Muscle layer of duodenum (tissue), 2 donors: Measurements from ENCODE around the gene HOXD4.

Experiments
- H3K27ac ChIP-seq: one replicate; pipeline ENCODE4 v1.7.0; 2013; ENCODE audit warnings: mild to moderate bottlenecking, low read length
- H3K27me3 ChIP-seq: one replicate; pipeline ENCODE4 v1.7.0; 2013; ENCODE audit warnings: low read depth, mild to moderate bottlenecking, control low read depth, low read length
- H3K36me3 ChIP-seq, 2 donors: one replicate each; pipeline ENCODE4 v1.7.0; 2013; ENCODE audit warnings: low read length in 2 of 2, control low read depth in 1 of 2, mild to moderate bottlenecking in 1 of 2; ENCODE audit not compliant: insufficient read depth in 2 of 2, control insufficient read depth in 1 of 2
- H3K4me1 ChIP-seq, 2 donors: one replicate each; pipeline ENCODE4 v1.7.0; 2013; ENCODE audit warnings: low read length in 2 of 2, mild to moderate bottlenecking in 2 of 2, control low read depth in 1 of 2, moderate library complexity in 1 of 2; ENCODE audit not compliant: insufficient read depth in 2 of 2, control insufficient read depth in 1 of 2
- H3K4me3 ChIP-seq, 2 donors: one replicate each; pipeline ENCODE4 v1.7.0; 2013; ENCODE audit warnings: low read length in 2 of 2, low read depth in 1 of 2, mild to moderate bottlenecking in 1 of 2
- H3K9me3 ChIP-seq, 2 donors: one replicate each; pipeline ENCODE4 v1.7.0; 2013; ENCODE audit warnings: low read length in 2 of 2, control low read depth in 1 of 2, mild to moderate bottlenecking in 1 of 2; ENCODE audit not compliant: control insufficient read depth in 1 of 2
- donor health status: healthy.

Gene HOXD4

GRCh38 chr2:176130147-176130956 is 21.0 kb upstream of the HOXD4 start:
- H3K27me3 ChIP-seq, result peaks cover 80% of the 10 kb centered on the region
- H3K4me3 ChIP-seq, result peak overlapping the region; percentile 13 to 63
- H3K9me3 ChIP-seq, result peaks cover 0 to 1% of the 10 kb centered on the region in 2 donors
- H3K36me3 ChIP-seq, result no peaks in the 10 kb centered on the region
- H3K4me1 ChIP-seq, result peaks cover 0 to 17% of the 10 kb centered on the region in 2 donors
- H3K27ac ChIP-seq, result no peak overlapping the region

- H3K9me3 ChIP-seq, result peaks cover 0 to 5% of the 10 kb centered on the region in 2 donors
- peaks cover 80% of the 10 kb centered on the region for H3K27me3 ChIP-seq
- H3K36me3 ChIP-seq, result no peaks in the 10 kb centered on the region
- no peak overlapping the region for H3K27ac ChIP-seq
- peaks cover 0 to 17% of the 10 kb centered on the region in 2 donors for H3K4me1 ChIP-seq
- H3K4me3 ChIP-seq, result peak overlapping the region; percentile 13 to 63
Measured at GRCh38 chr2:176130957-176131847, 20.1 kb upstream of the HOXD4 start.

GRCh38 chr2:176131848-176132158 is 19.5 kb upstream of the HOXD4 start:
- Histone ChIP-seq H3K4me1 (peaks cover 0 to 20% of the 10 kb centered on the region in 2 donors), H3K36me3 (no peaks in the 10 kb centered on the region), H3K4me3 (no peak overlapping the region), H3K27ac (no peak overlapping the region), H3K27me3 (peaks cover 80% of the 10 kb centered on the region), H3K9me3 (peaks cover 0 to 5% of the 10 kb centered on the region in 2 donors)

- Histone ChIP-seq H3K36me3 (no peaks in the 10 kb centered on the region), H3K9me3 (peaks cover 0 to 5% of the 10 kb centered on the region in 2 donors), H3K4me1 (peaks cover 0 to 23% of the 10 kb centered on the region in 2 donors), H3K27me3 (peaks cover 81% of the 10 kb centered on the region), H3K4me3 (peak overlapping the region; percentile 27 to 63), H3K27ac (peak overlapping the region; percentile 1)
Measured at GRCh38 chr2:176132205-176133171, 18.9 kb upstream of the HOXD4 start.

- Histone ChIP-seq H3K9me3 (peaks cover 0 to 5% of the 10 kb centered on the region in 2 donors), H3K4me1 (peaks cover 0 to 23% of the 10 kb centered on the region in 2 donors), H3K27me3 (peaks cover 81% of the 10 kb centered on the region), H3K4me3 (no peak overlapping the region), H3K36me3 (no peaks in the 10 kb centered on the region), H3K27ac (no peak overlapping the region)
Measured at GRCh38 chr2:176133389-176133788, 18.0 kb upstream of the HOXD4 start.

- H3K4me3 ChIP-seq, result no peak overlapping the region
- H3K9me3 ChIP-seq, result peaks cover 0 to 5% of the 10 kb centered on the region in 2 donors
- no peaks in the 10 kb centered on the region for H3K36me3 ChIP-seq
- H3K27me3 ChIP-seq, result peaks cover 81% of the 10 kb centered on the region
- peaks cover 0 to 17% of the 10 kb centered on the region in 2 donors for H3K4me1 ChIP-seq
- no peak overlapping the region for H3K27ac ChIP-seq
Measured at GRCh38 chr2:176134035-176134434, 17.3 kb upstream of the HOXD4 start.

- H3K27ac ChIP-seq, result no peak overlapping the region
- no peak overlapping the region for H3K4me3 ChIP-seq
- H3K4me1 ChIP-seq, result peaks cover 0 to 14% of the 10 kb centered on the region in 2 donors
- peaks cover 86% of the 10 kb centered on the region for H3K27me3 ChIP-seq
- no peaks in the 10 kb centered on the region for H3K36me3 ChIP-seq
- H3K9me3 ChIP-seq, result peaks cover 0 to 5% of the 10 kb centered on the region in 2 donors
Measured at GRCh38 chr2:176135035-176135440, 16.3 kb upstream of the HOXD4 start.

GRCh38 chr2:176136374-176137251 is 14.7 kb upstream of the HOXD4 start:
- no peaks in the 10 kb centered on the region for H3K36me3 ChIP-seq
- H3K27ac ChIP-seq, result no peak overlapping the region
- H3K27me3 ChIP-seq, result peaks cover 86% of the 10 kb centered on the region
- peaks cover 0 to 19% of the 10 kb centered on the region in 2 donors for H3K4me1 ChIP-seq
- peak overlapping the region; percentile 51 to 61 for H3K4me3 ChIP-seq
- H3K9me3 ChIP-seq, result peaks cover 0 to 5% of the 10 kb centered on the region in 2 donors

GRCh38 chr2:176137252-176137580 is 14.1 kb upstream of the HOXD4 start:
- peaks cover 0 to 5% of the 10 kb centered on the region in 2 donors for H3K9me3 ChIP-seq
- H3K27me3 ChIP-seq, result peaks cover 83% of the 10 kb centered on the region
- no peak overlapping the region for H3K27ac ChIP-seq
- H3K4me3 ChIP-seq, result peak overlapping the region in 1 of 2 donors; percentile 33
- peaks cover 0 to 19% of the 10 kb centered on the region in 2 donors for H3K4me1 ChIP-seq
- no peaks in the 10 kb centered on the region for H3K36me3 ChIP-seq

GRCh38 chr2:176137906-176138305 is 13.4 kb upstream of the HOXD4 start:
- Histone ChIP-seq H3K27me3 (peaks cover 83% of the 10 kb centered on the region), H3K36me3 (no peaks in the 10 kb centered on the region), H3K27ac (no peak overlapping the region), H3K4me3 (peak overlapping the region in 1 of 2 donors; percentile 17), H3K9me3 (peaks cover 0 to 5% of the 10 kb centered on the region in 2 donors), H3K4me1 (peaks cover 0 to 19% of the 10 kb centered on the region in 2 donors)
